ENCODE measurements around the gene GRB14. TPM values are rescaled to one million over a fixed set of nuclear protein-coding genes. Genes with fewer than 3 reads are reported as not detected.

GRB14 gene
- total and polyA plus RNA-seq, 10 donors: 0.28 to 6.7 (median 2.5) TPM

- no peaks in the 10 kb centered on the region for H3K36me3 ChIP-seq
- intact Hi-C loops (cut with DNase I; ENCODE audit: low total_unique reads): no loop called here
- no peak for TF ChIP-seq POLR2AphosphoS5 (IDR thresholded peaks at IDR 0.05)
- no peak for TF ChIP-seq POLR2A (IDR thresholded peaks at IDR 0.05)
- TF ChIP-seq CTCF (IDR thresholded peaks at IDR 0.05 in 8 of 11, conservative IDR thresholded peaks at IDR 0.05 in 3 of 11): no peak
- H3K9me3 ChIP-seq: no peaks in the 10 kb centered on the region
- 81 to 89% (median 83%) methylated on average over 3 of the region's 3 CpGs for WGBS, 5 donors
- H3K4me3 ChIP-seq: no peak overlapping the region
- H3K27ac ChIP-seq: no peak overlapping the region
- H3K27me3 ChIP-seq (replicated peaks in 1 of 7): no peaks in the 10 kb centered on the region
- DNase-seq: no peak
- H3K4me1 ChIP-seq: no peaks in the 10 kb centered on the region
Measured at GRCh38 chr2:164581050-164581449, 40.2 kb downstream of the GRB14 start.

GRCh38 chr2:164574931-164575330, 46.4 kb downstream of the GRB14 start:
- H3K4me3 ChIP-seq: no peak overlapping the region
- no peaks in the 10 kb centered on the region for H3K9me3 ChIP-seq
- no peaks in the 10 kb centered on the region for H3K27me3 ChIP-seq (replicated peaks in 1 of 7)
- intact Hi-C loops (cut with DNase I; ENCODE audit: low total_unique reads): no loop called here
- no peaks in the 10 kb centered on the region for H3K36me3 ChIP-seq
- H3K27ac ChIP-seq: no peak overlapping the region
- TF ChIP-seq POLR2A (IDR thresholded peaks at IDR 0.05) (no peak), POLR2AphosphoS5 (IDR thresholded peaks at IDR 0.05) (no peak)
- no peaks in the 10 kb centered on the region for H3K4me1 ChIP-seq
- 69 to 90% (median 80%) methylated on average over 1 of the region's 1 CpG for WGBS, 5 donors
- no peak for DNase-seq

GRCh38 chr2:164570475-164570874, 50.8 kb downstream of the GRB14 start:
- intact Hi-C loops (cut with DNase I; ENCODE audit: low total_unique reads): no loop called here
- DNase-seq: no peak
- no peak overlapping the region for H3K4me3 ChIP-seq
- no peaks in the 10 kb centered on the region for H3K36me3 ChIP-seq
- H3K27me3 ChIP-seq (replicated peaks in 1 of 7): no peaks in the 10 kb centered on the region
- no peaks in the 10 kb centered on the region for H3K4me1 ChIP-seq
- 67 to 92% (median 85%) methylated on average over 2 of the region's 2 CpGs for WGBS, 5 donors
- TF ChIP-seq POLR2A (IDR thresholded peaks at IDR 0.05): no peak
- H3K9me3 ChIP-seq: no peaks in the 10 kb centered on the region
- H3K27ac ChIP-seq: no peak overlapping the region

GRCh38 chr2:164569378-164569777, 51.9 kb downstream of the GRB14 start:
- DNase-seq: no peak
- 75 to 90% (median 85%) methylated on average over 4 of the region's 4 CpGs for WGBS, 5 donors
- H3K36me3 ChIP-seq: no peaks in the 10 kb centered on the region
- no peaks in the 10 kb centered on the region for H3K4me1 ChIP-seq
- TF ChIP-seq POLR2AphosphoS5 (IDR thresholded peaks at IDR 0.05) (no peak), CTCF (IDR thresholded peaks at IDR 0.05 in 8 of 11, conservative IDR thresholded peaks at IDR 0.05 in 3 of 11) (no peak), POLR2A (IDR thresholded peaks at IDR 0.05) (no peak)
- H3K4me3 ChIP-seq: no peak overlapping the region
- H3K27ac ChIP-seq: no peak overlapping the region
- no peaks in the 10 kb centered on the region for H3K9me3 ChIP-seq
- intact Hi-C loops (cut with DNase I; ENCODE audit: low total_unique reads): no loop called here
- no peaks in the 10 kb centered on the region for H3K27me3 ChIP-seq (replicated peaks in 1 of 7)

- H3K27ac ChIP-seq: no peak overlapping the region
- H3K4me1 ChIP-seq: no peaks in the 10 kb centered on the region
- TF ChIP-seq CTCF (IDR thresholded peaks at IDR 0.05 in 8 of 11, conservative IDR thresholded peaks at IDR 0.05 in 3 of 11) (no peak), POLR2AphosphoS5 (IDR thresholded peaks at IDR 0.05) (no peak), POLR2A (IDR thresholded peaks at IDR 0.05) (no peak)
- H3K36me3 ChIP-seq: no peaks in the 10 kb centered on the region
- no peaks in the 10 kb centered on the region for H3K27me3 ChIP-seq (replicated peaks in 1 of 7)
- WGBS, 5 donors: 76 to 89% (median 82%) methylated on average over 5 of the region's 5 CpGs
- intact Hi-C loops (cut with DNase I; ENCODE audit: low total_unique reads): no loop called here
- no peaks in the 10 kb centered on the region for H3K9me3 ChIP-seq
- no peak for DNase-seq
- H3K4me3 ChIP-seq: no peak overlapping the region
Measured at GRCh38 chr2:164568317-164568716, 53.0 kb downstream of the GRB14 start.

Data from spleen (tissue), 11 donors.